HG02884 (cell line): ENCODE results near the gene TRABD2A.
"Not testable (repeated sequence)": the region's sequence is repeated elsewhere in the genome, so short reads cannot be mapped to it uniquely, and the experiment has no call there.

Experiments
- ATAC-seq: cut with Tn5 transposase; IDR thresholded peaks from one replicate; pipeline ENCODE4 v1.9.1; 2021; ENCODE audit warnings: mild to moderate bottlenecking, moderate library complexity; ENCODE audit not compliant: unreplicated experiment

The TRABD2A gene

GRCh38 chr2:84782717-84783442 lies 98.0 kb downstream of the TRABD2A start:
- ATAC-seq: no peak

- ATAC-seq: peak; percentile 98
Measured at GRCh38 chr2:84781942-84782716, 98.8 kb downstream of the TRABD2A start.

GRCh38 chr2:84779781-84780180 lies 101.1 kb downstream of the TRABD2A start:
- no peak for ATAC-seq

- ATAC-seq: no peak
Measured at GRCh38 chr2:84778911-84779690, 101.8 kb downstream of the TRABD2A start.

- ATAC-seq: no peak
Measured at GRCh38 chr2:84776011-84776410, 104.9 kb downstream of the TRABD2A start.

- not testable (repeated sequence) for ATAC-seq
Measured at GRCh38 chr2:84773562-84773961, 107.3 kb downstream of the TRABD2A start.
